Mesothelial cell of epicardium (in vitro differentiated cells): ENCODE results near the gene CILP. TPM values are rescaled to one million over a fixed set of nuclear protein-coding genes. Genes with fewer than 3 reads are reported as not detected.
"Not testable (repeated sequence)": the region's sequence is repeated elsewhere in the genome, so short reads cannot be mapped to it uniquely, and the experiment has no call there.

Experiments
- DNase-seq, 2 experiments: peaks; one replicate each; pipeline ENCODE4 v3.0.0; 2021; ENCODE audit warnings: low spot score in 2 of 2; ENCODE audit not compliant: unreplicated experiment in 2 of 2
- H3K27ac Mint-ChIP-seq: 2 replicates; pipeline ENCODE4 v1.8.0; 2021; ENCODE audit warnings: mixed read lengths
- H3K27me3 Mint-ChIP-seq: 2 replicates; pipeline ENCODE4 v1.8.0; 2021; ENCODE audit warnings: low read depth, mixed read lengths
- H3K36me3 Mint-ChIP-seq: 2 replicates; pipeline ENCODE4 v1.8.0; 2021; ENCODE audit warnings: mixed read lengths
- H3K4me1 Mint-ChIP-seq: 2 replicates; pipeline ENCODE4 v1.8.0; 2021; ENCODE audit warnings: mixed read lengths
- H3K4me3 Mint-ChIP-seq: 2 replicates; pipeline ENCODE4 v1.8.0; 2021; ENCODE audit warnings: mild to moderate bottlenecking, moderate library complexity, mixed read lengths
- H3K9me3 Mint-ChIP-seq: 2 replicates; pipeline ENCODE4 v1.8.0; 2021; ENCODE audit warnings: mixed read lengths
- total RNA-seq: library from RNA; stranded (reverse); gene quantifications from 3 replicates; pipeline ENCODE4 v1.2.1, GENCODE V29; 2021
- TF ChIP-seq, protein P1 (sequence below): fragments of 200-600 bp; sonication (generic); IDR thresholded peaks from one replicate; pipeline ENCODE4 v1.5.0; 2021; ENCODE audit warnings: antibody characterized with exemption; ENCODE audit not compliant: unreplicated experiment

The CILP gene
- total RNA-seq, 1 donor from 2014 or later: 1.3 TPM

DNA sequence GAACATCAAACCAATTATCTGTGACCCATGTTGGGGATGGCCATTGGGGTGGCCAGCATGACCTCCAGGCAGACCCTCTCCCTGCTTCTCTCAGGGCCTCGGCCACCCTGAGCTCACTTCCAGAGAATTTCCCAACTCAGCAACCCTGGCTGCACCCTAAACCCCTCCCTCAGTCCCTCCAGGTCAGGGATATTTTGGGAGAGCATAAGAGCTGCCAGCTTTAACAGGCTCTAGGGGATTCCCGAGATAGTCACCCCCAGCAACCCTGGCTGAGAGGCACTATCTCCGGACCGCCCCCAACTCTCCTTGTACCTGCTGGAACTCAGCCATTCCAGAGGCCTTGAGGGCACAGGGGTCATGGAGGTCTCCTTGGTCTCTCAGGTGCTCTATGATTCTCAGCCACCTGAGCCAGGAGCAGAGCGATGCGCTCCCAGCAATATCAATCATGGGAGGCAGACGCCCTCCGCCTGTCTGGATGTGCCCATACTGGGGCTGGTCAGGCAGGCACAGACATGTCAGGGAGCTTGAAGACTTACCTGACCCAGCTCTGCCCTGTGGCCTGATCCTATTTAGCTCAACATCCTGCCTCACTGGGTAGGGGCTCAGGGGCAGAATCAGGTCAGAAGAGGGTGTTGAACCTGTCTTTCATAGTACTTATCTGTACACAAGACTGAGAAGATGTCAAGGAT is 34.9 kb upstream of the CILP start:
- Mint-ChIP-seq H3K27me3 (no peaks in the 10 kb centered on the region), H3K4me1 (peaks cover 30% of the 10 kb centered on the region), H3K9me3 (peaks cover 6% of the 10 kb centered on the region), H3K36me3 (peaks cover 17% of the 10 kb centered on the region), H3K27ac (peak overlapping the region; percentile 78), H3K4me3 (no peak overlapping the region)
- TF ChIP-seq, protein P1, sequence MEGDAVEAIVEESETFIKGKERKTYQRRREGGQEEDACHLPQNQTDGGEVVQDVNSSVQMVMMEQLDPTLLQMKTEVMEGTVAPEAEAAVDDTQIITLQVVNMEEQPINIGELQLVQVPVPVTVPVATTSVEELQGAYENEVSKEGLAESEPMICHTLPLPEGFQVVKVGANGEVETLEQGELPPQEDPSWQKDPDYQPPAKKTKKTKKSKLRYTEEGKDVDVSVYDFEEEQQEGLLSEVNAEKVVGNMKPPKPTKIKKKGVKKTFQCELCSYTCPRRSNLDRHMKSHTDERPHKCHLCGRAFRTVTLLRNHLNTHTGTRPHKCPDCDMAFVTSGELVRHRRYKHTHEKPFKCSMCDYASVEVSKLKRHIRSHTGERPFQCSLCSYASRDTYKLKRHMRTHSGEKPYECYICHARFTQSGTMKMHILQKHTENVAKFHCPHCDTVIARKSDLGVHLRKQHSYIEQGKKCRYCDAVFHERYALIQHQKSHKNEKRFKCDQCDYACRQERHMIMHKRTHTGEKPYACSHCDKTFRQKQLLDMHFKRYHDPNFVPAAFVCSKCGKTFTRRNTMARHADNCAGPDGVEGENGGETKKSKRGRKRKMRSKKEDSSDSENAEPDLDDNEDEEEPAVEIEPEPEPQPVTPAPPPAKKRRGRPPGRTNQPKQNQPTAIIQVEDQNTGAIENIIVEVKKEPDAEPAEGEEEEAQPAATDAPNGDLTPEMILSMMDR: no peak
- DNase-seq: no peak

DNA sequence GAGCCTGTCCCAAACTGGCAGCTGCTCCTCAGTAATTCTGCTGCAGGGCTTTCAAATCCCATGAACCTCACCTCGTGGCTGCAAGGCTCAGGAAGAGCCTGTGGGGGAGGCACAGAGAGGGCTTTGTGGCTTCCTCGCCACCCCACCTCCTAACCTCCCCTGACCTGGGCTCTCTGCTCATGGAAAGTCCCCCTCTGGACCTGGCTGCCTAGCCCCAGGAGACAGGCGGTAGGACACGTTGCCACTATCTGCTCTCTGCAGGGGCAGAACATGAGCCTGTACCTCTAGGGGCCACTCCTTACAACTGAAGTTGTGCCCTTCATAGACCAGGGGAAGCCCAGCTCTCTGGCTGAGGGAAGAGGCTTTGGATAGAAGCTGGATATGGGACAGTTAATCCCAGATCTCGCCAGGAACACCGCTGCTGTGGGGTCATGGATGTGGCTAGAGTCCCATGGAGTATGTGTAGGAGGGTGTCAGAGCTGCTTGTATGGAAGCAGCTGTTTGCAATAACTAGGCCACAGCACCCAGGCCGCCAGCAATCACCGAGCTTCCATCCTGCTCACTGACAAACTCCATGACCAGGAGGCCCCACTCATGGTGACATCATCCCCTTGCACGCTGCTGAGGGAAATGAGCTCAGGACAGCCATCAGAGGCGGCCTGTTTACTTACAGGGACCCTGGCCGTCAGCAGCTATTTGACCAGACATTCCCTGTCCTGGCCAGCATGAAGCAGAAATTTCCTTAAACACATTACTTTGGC is 34.0 kb upstream of the CILP start:
- H3K4me1 Mint-ChIP-seq: peaks cover 30% of the 10 kb centered on the region
- no peak overlapping the region for H3K4me3 Mint-ChIP-seq
- DNase-seq: peak in 1 of 2 experiments; percentile 41
- TF ChIP-seq, protein P1: no peak
- peak overlapping the region; percentile 78 for H3K27ac Mint-ChIP-seq
- peaks cover 17% of the 10 kb centered on the region for H3K36me3 Mint-ChIP-seq
- H3K9me3 Mint-ChIP-seq: peaks cover 6% of the 10 kb centered on the region
- H3K27me3 Mint-ChIP-seq: no peaks in the 10 kb centered on the region

DNA sequence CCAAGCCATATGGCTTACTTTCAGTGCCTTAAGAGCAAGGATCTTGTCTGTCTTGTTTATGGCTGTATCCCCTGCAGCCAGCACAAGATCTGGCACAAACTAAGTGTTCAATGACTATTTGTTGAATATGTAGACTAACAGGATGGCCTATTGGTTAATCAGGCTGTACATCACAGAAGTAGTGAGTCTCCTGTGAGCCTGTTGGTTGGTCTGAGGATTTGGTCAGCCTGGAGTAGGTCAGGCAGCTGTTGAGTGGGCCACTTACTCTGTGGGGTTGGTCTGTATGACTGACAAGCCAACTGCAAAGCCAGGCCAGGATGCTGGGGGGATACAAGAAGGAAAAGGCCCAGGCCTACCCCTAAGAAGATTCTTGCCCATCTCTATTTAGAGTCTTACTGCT is 33.4 kb upstream of the CILP start:
- DNase-seq: no peak
- no peak overlapping the region for H3K27ac Mint-ChIP-seq
- peaks cover 30% of the 10 kb centered on the region for H3K4me1 Mint-ChIP-seq
- H3K4me3 Mint-ChIP-seq: no peak overlapping the region
- peaks cover 6% of the 10 kb centered on the region for H3K9me3 Mint-ChIP-seq
- H3K36me3 Mint-ChIP-seq: peaks cover 17% of the 10 kb centered on the region
- H3K27me3 Mint-ChIP-seq: no peaks in the 10 kb centered on the region
- TF ChIP-seq, protein P1: no peak

DNA sequence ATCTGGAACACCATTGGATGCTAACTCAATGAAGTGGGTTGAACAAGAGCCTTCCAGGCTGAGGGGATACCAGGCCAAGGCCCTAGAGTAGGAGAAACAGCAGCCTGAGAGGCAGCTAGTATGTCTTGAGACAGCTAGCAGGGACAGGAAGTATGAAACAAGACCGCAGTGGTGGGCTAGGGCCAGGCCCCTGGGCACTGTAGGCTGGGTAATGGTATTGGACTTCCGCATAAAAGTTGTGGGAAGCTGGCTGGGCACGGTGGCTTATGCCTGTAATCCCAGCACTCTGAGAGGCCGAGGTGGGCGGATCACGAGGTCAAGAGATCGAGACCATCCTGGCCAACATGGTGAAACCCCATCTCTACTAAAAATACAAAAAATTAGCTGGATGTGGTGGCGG is 25.2 kb upstream of the CILP start:
- H3K4me3 Mint-ChIP-seq, H3K36me3 Mint-ChIP-seq, H3K27me3 Mint-ChIP-seq, H3K9me3 Mint-ChIP-seq, DNase-seq, H3K4me1 Mint-ChIP-seq, H3K27ac Mint-ChIP-seq: not testable (repeated sequence)

DNA sequence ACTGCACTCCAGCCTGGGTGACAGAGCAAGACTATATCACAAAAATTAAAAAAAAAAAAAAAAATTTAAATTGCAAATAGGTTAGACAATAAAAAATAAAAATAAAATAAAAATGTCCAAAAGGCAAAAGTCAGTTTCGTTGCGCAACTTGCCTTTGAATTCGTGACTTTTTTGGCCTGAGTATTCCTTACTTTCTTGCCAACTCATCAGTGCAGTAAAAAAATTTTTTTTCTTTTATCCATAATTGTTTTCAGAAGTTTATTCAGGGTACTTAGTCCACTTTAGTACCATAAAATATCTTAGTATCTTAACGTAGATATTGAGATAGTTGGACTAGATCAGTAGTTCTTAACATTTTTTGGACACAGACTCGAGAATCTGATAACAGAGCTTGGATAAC is 22.4 kb upstream of the CILP start:
- Mint-ChIP-seq H3K27ac (no peak overlapping the region), H3K36me3 (no peaks in the 10 kb centered on the region), H3K27me3 (no peaks in the 10 kb centered on the region), H3K4me1 (no peaks in the 10 kb centered on the region), H3K4me3 (no peak overlapping the region), H3K9me3 (no peaks in the 10 kb centered on the region)
- TF ChIP-seq, protein P1: no peak
- no peak for DNase-seq

DNA sequence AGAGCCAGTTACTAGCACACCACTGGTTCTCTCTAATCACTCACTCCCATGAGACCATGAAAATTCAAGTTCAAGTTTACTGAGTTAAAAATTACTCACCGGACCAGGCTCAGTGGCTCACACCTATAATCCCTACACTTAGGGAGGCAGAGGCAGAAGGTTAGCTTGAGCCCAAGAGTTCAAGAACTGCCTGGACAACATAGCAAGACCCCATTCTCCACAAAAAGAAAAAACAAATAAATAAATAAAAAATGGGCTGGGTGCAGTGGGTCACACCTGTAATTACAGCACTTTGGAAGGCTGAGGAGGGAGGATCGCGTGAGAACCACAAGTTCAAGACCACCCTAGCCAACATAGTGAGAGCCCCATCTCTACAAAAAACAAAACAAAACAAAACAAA is 21.2 kb upstream of the CILP start:
- no peaks in the 10 kb centered on the region for H3K9me3 Mint-ChIP-seq
- H3K4me1 Mint-ChIP-seq: no peaks in the 10 kb centered on the region
- DNase-seq: no peak
- H3K27me3 Mint-ChIP-seq: no peaks in the 10 kb centered on the region
- TF ChIP-seq, protein P1: no peak
- no peak overlapping the region for H3K4me3 Mint-ChIP-seq
- no peak overlapping the region for H3K27ac Mint-ChIP-seq
- H3K36me3 Mint-ChIP-seq: no peaks in the 10 kb centered on the region
